ENCODE results near the gene EDC4.

EDC4 gene

DNA sequence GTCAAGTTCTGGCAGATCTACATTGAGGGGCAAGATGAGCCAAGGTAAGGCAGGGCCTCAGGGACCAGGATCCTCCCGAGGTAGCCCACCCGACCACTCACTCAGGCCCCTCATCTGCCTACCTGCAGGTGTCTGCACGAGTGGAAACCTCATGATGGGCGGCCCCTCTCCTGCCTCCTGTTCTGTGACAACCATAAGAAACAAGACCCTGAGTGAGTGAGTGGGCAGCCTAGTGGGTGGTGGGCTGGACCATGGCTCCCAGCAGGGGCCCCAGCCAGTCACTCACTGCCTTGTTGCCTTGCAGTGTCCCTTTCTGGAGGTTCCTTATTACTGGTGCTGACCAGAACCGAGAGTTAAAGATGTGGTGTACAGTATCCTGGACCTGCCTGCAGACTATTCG is 5.4 kb downstream of the EDC4 start:
- no peak for DNase-seq

DNA sequence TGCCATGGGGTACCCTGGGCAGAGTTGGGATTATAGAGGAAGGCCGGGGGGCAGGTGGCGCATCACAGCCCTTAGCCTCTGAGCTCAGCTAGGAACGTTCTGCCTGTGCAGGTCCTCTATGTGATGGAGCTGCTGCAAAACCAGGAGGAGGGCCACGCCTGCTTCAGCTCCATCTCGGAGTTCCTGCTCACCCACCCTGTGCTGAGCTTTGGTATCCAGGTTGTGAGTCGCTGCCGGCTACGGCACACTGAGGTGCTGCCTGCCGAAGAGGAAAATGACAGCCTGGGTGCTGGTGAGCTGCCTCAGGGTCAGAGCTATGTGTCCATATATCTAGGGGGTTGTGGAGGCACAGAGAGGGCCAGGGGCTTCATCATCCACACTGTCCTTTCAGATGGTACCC is 6.0 kb downstream of the EDC4 start:
- no peak for DNase-seq

DNA sequence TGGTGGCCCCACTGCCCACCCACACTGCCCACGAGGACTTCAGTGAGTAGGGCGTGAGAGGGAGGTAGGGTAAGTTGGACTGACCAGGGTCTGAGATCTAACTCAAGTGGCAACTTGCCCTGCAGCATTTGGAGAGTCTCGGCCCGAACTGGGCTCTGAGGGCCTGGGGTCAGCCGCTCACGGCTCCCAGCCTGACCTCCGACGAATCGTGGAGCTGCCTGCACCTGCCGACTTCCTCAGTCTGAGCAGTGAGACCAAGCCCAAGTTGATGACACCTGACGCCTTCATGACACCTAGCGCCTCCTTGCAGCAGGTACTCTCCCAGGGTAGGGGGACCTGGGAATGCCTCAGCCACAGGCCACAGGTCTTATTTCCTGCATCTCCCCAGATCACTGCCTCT is 6.6 kb downstream of the EDC4 start:
- DNase-seq, result no peak

DNA sequence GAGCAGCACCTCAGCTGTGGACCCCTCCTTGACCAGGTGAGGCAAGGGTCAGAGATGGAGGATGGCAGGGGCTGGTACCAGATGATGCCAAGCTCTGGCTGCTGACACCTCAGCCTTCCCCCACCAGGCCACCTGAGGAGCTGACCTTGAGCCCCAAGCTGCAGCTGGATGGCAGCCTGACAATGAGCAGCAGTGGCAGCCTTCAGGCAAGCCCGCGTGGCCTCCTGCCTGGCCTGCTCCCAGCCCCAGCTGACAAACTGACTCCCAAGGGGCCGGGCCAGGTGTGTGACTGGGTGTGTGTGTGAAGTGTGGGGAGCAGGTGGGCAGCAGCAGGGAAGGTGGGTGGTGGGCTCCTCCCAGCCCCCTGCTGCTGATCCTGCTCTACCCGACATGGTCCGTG is 7.1 kb downstream of the EDC4 start:
- DNase-seq, result no peak

DNA sequence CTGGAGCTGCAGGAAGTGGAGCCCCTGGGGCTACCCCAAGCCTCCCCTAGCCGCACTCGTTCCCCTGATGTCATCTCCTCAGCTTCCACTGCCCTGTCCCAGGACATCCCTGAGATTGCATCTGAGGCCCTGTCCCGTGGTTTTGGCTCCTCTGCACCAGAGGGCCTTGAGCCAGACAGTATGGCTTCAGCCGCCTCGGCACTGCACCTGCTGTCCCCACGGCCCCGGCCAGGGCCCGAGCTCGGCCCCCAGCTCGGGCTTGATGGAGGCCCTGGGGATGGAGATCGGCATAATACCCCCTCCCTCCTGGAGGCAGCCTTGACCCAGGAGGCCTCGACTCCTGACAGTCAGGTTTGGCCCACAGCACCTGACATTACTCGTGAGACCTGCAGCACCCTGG is 7.7 kb downstream of the EDC4 start:
- no peak for DNase-seq

DNA sequence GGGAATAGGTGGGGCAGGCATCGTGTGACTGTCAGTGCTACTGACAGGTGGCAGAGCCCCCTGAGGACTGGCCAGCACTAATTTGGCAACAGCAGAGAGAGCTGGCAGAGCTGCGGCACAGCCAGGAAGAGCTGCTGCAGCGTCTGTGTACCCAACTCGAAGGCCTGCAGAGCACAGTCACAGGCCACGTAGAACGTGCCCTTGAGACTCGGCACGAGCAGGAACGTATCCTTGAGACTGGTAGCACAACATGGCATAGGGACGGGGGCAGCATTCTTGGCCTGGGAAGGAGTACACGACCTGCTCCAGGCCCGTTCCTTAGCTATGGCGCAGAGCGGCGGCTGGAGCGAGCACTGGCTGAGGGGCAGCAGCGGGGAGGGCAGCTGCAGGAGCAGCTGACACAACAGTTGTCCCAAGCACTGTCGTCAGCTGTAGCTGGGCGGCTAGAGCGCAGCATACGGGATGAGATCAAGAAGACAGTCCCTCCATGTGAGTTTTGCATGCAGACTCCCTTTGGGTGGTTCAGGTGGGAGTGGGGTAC is 8.8 kb downstream of the EDC4 start:
- no peak for DNase-seq

DNA sequence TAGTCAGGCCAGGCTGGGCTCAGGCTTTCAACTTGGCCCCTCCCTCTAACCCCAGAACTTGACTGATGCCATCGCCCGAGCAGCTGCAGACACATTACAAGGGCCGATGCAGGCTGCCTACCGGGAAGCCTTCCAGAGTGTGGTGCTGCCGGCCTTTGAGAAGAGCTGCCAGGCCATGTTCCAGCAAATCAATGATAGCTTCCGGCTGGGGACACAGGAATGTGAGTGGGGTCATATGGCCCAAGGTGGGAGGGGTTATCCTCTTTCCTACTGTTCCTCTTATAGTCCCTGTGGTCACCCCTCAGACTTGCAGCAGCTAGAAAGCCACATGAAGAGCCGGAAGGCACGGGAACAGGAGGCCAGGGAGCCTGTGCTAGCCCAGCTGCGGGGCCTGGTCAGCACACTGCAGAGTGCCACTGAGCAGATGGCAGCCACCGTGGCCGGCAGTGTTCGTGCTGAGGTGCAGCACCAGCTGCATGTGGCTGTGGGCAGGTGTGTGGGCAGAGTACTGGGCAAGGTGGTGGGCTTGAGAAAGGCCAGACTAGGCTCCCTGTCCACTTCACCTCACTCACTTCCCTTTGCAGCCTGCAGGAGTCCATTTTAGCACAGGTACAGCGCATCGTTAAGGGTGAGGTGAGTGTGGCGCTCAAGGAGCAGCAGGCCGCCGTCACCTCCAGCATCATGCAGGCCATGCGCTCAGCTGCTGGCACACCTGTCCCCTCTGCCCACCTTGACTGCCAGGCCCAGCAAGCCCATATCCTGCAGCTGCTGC is 9.7 kb downstream of the EDC4 start:
- DNase-seq, result no peak

DNA sequence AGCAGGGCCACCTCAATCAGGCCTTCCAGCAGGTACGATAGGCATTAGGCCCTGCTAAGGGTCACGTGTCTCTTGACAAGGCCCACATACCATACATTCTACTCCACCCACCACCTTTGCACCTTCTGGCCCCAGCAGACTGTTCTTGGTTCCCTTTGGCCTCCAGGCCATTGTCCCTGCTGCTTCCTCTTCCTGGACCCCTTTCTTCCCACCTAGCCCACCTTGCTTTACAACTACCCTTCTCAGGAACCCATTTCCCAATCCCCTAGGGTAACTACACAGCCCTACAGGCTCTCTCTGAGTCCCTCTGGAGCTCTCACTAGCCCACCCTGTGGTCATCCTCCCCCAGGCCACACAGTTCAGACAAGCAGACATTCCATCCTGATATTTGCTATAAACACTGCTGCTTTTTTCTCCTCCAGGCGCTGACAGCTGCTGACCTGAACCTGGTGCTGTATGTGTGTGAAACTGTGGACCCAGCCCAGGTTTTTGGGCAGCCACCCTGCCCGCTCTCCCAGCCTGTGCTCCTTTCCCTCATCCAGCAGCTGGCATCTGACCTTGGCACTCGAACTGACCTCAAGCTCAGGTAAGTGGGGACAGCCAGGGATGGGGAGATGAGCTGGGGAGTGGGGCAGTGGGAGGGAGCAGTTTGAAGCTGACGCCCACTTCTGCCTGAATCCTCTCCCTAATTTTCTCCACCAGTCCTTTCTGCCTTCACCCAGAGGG is 10.5 kb downstream of the EDC4 start:
- no peak for DNase-seq

DNA sequence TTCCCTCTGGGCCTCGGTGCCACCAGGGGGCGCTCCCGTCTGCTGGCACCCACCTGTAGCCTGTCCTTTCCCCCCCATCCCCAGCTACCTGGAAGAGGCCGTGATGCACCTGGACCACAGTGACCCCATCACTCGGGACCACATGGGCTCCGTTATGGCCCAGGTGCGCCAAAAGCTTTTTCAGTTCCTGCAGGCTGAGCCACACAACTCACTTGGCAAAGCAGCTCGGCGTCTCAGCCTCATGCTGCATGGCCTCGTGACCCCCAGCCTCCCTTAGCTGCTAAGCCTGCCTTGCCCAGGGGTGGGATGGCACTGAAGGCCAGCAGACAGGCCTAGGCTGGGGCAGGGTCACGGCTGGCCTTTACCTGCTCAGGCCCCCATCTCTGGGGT is 11.0 kb downstream of the EDC4 start:
- peak; percentile 8 for DNase-seq

DNA sequence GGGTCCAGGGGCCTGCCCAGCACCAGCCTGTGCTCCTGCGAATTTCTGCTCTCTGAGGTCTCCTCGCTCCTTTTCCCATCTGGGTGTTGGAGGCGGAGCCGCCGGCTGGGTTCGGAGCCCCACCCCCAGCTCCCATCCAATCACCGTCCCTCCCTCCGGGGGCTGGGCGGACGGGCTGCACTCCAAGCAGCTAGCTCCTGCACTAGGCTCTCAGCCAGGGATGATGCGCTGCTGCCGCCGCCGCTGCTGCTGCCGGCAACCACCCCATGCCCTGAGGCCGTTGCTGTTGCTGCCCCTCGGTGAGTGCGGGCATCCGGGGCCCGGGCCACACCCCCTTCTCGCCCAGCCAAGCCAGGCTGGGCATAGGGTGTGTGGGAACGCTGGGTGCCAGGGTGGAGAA is 11.8 kb downstream of the EDC4 start, which contains the start of gene NRN1L:
Gene NRN1L (plus strand): TSS at position 202 of the 400 bp plus-strand sequence. CDS start 19 bp downstream, at position 221.
- no peak for DNase-seq

DNA sequence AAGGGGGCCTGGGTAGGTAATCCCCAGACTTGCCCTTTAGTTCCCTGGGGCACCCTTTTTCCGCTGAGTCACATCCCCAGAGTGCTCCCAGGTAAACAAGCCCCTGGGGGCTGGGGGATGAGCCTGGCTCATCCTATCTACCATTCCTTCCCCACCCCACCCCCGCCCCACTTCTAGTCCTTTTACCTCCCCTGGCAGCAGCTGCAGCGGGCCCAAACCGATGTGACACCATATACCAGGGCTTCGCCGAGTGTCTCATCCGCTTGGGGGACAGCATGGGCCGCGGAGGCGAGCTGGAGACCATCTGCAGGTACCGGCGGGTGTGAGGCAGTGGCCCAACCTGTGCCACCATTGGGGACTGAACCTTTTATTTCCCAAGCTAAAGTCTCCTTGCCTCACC is 12.7 kb downstream of the EDC4 start:
- no peak for DNase-seq

DNA sequence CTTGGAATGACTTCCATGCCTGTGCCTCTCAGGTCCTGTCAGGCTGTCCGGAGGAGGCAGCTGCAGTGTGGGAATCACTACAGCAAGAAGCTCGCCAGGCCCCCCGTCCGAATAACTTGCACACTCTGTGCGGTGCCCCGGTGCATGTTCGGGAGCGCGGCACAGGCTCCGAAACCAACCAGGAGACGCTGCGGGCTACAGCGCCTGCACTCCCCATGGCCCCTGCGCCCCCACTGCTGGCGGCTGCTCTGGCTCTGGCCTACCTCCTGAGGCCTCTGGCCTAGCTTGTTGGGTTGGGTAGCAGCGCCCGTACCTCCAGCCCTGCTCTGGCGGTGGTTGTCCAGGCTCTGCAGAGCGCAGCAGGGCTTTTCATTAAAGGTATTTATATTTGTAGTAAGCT is 13.1 kb downstream of the EDC4 start:
- no peak for DNase-seq

DNA sequence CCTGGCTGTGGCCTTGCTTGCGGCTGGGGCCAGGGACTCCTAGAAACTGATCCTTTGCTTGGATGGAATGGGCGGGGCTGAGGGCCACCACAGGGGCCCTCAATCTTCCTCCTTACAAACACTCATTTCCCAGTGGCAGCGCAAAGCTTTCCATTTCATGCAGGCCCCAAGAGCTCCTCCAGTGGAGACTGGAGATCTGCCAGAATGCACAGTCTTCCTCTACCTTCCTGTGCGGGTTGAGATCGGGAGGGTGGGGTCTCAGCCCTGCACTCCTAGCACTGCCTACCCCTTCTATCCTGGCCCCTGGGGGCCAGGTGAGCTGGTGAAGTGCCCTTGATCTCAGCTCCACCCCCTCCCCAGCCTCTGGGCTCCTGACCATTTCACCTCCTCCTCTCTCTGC is 13.5 kb downstream of the EDC4 start:
- DNase-seq, result no peak

DNA sequence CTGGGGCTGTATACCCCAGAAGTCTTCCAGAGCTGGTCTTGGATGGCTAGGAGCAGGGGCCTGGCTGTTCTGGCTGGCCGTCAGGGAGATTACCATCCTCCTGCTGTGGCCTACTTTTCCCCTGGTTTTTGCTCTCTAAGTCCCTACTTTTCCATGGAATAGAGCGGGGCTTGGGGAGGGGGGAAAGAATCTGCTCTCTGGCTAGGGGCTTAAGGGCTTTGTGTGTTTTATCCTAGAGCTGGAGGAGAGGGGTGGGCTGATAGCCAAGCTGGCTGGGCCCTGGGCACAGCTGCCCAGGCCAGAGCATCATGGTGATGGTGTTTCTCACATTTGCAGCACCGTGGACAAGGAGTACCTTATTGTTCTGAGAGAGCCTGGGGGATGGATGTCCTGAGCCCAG is 15.5 kb downstream of the EDC4 start:
- DNase-seq, result no peak

DNA sequence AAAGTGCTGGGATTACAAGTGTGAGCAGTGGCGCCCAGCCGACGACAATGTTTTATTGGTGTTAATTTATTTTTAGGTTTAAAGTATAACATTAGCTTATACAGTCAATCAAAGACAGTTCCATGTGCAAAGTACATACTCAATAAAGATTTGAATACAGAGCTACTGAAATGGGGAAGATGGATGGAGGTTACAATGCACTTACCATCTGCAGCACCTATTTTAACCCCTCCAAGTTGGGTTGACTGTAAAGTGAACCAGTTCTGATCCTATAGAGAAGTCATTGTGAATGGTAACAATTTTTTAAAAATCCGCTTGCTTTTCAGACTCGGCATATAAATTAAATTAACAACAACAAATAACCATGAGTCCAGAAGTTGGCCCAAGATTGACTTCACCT is 19.5 kb downstream of the EDC4 start:
- DNase-seq, result no peak

DNA sequence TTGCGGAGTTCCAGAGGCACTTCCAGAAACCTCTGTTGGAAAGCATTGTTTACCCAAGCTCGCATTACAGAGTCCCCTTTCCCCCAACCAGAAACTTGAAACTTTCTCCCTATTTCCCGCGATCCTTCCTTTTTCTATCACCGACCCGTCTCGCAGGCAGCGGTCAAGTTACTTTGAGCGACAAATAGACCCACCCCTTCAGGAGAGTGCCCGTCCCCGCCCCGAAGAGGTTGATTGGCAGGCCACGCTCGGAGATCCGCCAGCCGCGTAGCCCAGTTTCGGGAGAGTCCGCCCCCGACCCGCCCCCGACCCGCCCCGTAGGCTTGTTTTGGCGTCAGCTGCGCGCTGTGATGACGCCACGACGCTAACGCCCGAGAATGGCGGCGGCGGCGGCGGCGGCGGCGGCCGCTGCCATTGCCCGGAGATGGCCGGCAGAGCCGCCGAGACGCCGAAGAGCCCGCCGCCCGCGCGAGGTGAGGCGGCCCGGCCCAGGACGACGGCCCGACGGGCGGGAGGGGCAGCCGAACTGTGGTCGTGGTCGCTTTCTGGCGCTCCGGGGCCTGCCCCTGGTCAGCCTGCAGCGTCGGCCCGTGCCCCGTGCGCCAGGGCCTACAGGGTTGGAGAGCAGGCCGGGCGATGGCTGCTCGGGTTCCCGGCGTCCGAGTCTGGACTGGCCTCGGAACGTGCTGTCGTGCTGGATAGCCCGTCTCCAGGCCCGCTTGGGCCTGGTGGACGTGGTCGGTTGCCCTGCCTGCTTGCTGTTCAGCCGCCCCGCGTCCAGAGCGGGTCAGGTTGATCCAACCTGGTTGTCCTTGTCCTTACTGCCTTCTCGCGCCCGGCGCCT is 20.3 kb downstream of the EDC4 start, which contains the start of gene PSKH1:
Gene PSKH1 (plus strand): TSS at position 356 of the 844 bp plus-strand sequence. CDS start 15,496 bp downstream, outside the sequence.
- peak; percentile 92 for DNase-seq

DNA sequence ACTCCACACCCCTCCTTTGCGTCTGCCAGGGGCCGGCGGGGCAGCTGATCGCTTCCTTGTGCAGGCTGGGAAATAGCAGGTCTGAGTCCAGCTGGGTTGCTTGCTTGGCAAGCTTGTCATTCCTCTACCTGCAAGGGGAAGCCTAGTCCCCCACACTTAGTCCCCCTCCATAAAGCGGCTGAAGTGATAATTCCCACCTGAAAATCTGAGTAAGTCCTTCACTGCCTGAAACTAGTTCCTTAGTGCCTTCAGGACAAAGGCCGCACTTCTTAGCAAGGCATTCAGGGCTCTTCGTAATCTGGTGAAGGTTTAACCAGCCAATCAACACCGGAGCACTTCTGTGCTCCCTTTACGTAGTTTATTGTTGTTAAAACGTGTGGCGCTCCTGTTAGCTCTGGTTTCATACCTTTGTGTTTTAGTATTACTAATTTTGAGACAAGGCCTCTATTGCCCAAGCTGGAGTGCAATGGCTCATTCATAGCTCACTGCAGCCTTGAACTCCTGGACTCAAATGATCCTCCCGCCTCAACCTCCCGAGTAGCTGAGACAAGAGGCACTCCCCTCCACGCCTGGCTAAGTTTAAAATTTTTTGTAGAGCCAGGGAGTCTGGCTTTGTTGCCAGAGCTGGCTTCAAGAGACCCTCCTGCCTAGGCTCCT is 21.0 kb downstream of the EDC4 start:
- peak; percentile 57 for DNase-seq

DNA sequence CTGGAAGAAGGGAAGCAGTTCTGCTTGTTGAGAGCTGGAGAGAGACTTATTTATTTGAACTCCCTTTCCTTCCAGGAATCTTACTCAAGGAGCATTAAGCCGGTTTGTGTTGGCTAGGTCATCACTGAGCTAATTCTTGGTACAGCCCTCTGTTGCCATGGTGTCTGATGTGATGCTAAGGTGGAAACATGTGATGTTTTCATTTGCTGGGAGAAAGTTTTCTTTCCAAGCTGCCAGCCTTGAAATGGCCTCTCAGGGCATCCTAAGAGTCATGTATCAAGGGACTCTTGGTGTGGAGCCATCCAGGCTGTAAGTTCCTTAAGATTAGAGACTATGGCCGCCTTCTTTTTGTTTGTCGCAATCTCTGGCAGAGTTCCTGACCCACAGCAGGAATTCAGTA is 24.4 kb downstream of the EDC4 start:
- no peak for DNase-seq

DNA sequence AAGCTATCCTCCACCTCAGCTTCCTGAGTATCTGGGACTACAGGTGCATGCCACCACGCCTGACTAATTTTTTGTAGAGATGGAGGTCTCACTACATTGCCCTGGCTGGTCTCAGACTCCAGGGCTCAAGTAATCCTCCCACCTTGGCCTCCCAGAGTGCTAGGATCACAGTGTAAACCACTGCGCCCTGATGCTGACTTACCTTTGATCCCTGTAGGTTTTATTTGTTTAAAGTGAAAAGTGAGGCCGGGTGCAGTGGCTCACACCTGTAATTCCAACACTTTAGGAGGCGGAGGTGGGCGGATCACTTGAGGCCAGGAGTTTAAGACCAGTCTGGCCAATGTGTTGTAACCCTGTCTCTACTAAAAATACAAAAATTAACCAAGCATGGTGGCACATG is 28.9 kb downstream of the EDC4 start:
- DNase-seq, result no peak

DNA sequence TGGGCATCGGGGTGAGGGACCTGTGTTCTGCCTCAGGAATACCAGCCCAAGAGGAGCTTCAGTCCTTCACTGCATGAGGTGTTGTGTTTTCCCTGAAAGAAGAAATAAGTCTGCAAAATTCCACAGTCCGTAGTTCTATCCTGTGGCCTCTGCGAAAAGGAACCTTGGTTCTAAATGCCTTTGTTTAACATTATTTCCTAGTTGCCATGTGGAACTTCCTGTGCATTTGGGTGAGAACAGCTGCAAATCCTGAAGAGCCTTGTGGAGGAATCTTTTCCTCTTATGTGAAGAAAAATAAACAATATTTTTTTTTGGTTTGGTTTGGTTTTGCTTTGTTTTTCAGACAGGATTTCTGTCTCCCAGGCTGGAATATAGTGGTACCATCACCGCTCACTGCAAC is 30.0 kb downstream of the EDC4 start:
- DNase-seq, result no peak

DNA sequence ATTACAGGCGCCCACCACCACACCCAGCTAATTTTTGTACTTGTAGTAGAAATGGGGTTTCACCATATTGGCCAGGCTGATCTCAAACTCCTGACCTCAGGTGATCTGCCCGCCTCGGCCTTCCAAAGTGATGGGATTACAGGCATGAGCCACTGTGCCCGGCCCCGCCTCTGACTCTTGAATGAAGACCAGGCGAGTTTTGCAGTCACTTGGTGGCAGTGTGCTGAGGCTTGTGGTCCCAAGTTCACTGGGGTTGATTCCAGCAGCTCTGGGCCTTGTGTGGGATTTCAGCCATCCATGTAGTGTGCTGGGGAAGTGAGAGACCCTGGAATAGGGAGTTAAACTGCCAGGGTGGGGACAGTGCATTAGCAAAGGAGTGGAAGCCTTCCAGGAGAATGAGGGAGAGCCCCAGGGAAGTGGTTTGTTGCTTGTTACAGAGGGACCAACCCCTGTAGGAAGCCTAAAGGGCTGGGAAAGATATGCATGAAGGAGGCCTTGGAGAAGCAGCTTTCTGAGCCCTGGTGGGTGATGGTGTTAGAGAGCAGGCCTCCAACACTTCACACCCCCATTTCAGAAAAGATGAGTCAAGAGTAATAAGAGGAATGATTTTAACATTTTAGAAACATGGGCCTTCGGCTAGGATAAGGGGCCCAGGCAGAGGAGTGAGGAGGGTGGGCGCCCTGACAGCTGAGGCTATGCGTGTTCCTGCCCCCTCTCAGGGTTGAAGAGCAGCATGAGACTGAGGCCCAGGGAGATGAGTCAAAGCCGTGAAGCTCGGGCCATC is 34.7 kb downstream of the EDC4 start:
- DNase-seq, result no peak

All from NCI-H146 (cell line).